ENCODE results near the gene SMARCD1. TPM values are rescaled to one million over a fixed set of nuclear protein-coding genes. Genes with fewer than 3 reads are reported as not detected.

Gene SMARCD1
- total and polyA plus RNA-seq, 9 of the 15 experiments (the other 6 are each of a cell fraction or from before 2014, with no cell fraction given), result 0.86 to 91.7 (median 48.0) TPM

- no peak for TF ChIP-seq RFX1 (IDR thresholded peaks at IDR 0.05)
- peak; percentile 98 for TF ChIP-seq PKNOX1 (IDR thresholded peaks at IDR 0.05)
- TF ChIP-seq U2AF2 (optimal IDR thresholded peaks at IDR 0.05; ENCODE audit: low read depth, low read length), result no peak
- no peak for TF ChIP-seq ETS2 (tag; IDR thresholded peaks at IDR 0.05; ENCODE audit: borderline replicate concordance, poor library complexity, severe bottlenecking)
- peak; percentile 19; the same call in 1 of the 2 replicates for TF ChIP-seq JUN (IDR thresholded peaks at IDR 0.05; ENCODE audit: borderline replicate concordance, low read depth, low read length)
- 0 out of 2 replicates have a peak, but pooled peaks have one; percentile 60 for TF ChIP-seq JUN (CRISPR knock-in tag; IDR thresholded peaks at IDR 0.05; ENCODE audit: borderline replicate concordance)
- no peak for TF ChIP-seq ZNF518B (CRISPR knock-in tag; IDR thresholded peaks at IDR 0.05)
- no peak; the same call in 1 of the 2 replicates for TF ChIP-seq CEBPZ (IDR thresholded peaks at IDR 0.05; ENCODE audit: borderline replicate concordance, low read depth, low read length)
- TF ChIP-seq CREBBP (IDR thresholded peaks at IDR 0.05; ENCODE audit: low read depth, low read length), result no peak
- TF ChIP-seq BHLHE40 (IDR thresholded peaks at IDR 0.05; ENCODE audit: low read length), result peak; percentile 94
- peak; percentile 47; the same call in 1 of the 2 replicates for TF ChIP-seq MYC (IDR thresholded peaks at IDR 0.05; ENCODE audit: low read depth, low read length)
- TF ChIP-seq MYC (CRISPR knock-in tag; IDR thresholded peaks at IDR 0.05; ENCODE audit: borderline replicate concordance, low read depth), result peak; percentile 80; the same call in 1 of the 2 replicates
- TF ChIP-seq KLF1 (tag; IDR thresholded peaks at IDR 0.05), result no peak; the same call in 1 of the 2 replicates
- TF ChIP-seq E2F1 (CRISPR knock-in tag; IDR thresholded peaks at IDR 0.05), result no peak; the same call in 1 of the 2 replicates
- TF ChIP-seq ZNF655 (CRISPR knock-in tag; IDR thresholded peaks at IDR 0.05), result no peak
- TF ChIP-seq TEAD1 (CRISPR knock-in tag; IDR thresholded peaks at IDR 0.05), result peak in 1 of 2 experiments; percentile 75; a peak in 1 of 4 replicates
These were observed 26.7 kb downstream of the SMARCD1 start, which contains the start of gene COX14 (continued) for GRCh38 chr12:50111693-50112455.

Data from K562 (cell line).